HG03025 (cell line): ENCODE measurements around the gene CHD3.
"Not testable (repeated sequence)": the region's sequence is repeated elsewhere in the genome, so short reads cannot be mapped to it uniquely, and the experiment has no call there.

Experiments used
- ATAC-seq: cut with Tn5 transposase; IDR thresholded peaks from one replicate; pipeline ENCODE4 v1.9.1; 2021; ENCODE audit warnings: mild to moderate bottlenecking, moderate library complexity; ENCODE audit not compliant: unreplicated experiment, low FRiP score

Gene CHD3

GRCh38 chr17:7849751-7850504, 38.7 kb upstream of the CHD3 start:
- no peak for ATAC-seq

- no peak for ATAC-seq
Observed at GRCh38 chr17:7850701-7851437, 37.7 kb upstream of the CHD3 start.

GRCh38 chr17:7851438-7852261, 36.9 kb upstream of the CHD3 start:
- ATAC-seq: peak; percentile 44

- ATAC-seq: no peak
Observed at GRCh38 chr17:7852262-7852670, 36.3 kb upstream of the CHD3 start.

GRCh38 chr17:7852919-7853690, 35.5 kb upstream of the CHD3 start:
- no peak for ATAC-seq

- no peak for ATAC-seq
Observed at GRCh38 chr17:7853691-7854038, 34.9 kb upstream of the CHD3 start.

- ATAC-seq: no peak
Observed at GRCh38 chr17:7854078-7854777, 34.4 kb upstream of the CHD3 start.

- ATAC-seq: no peak
Observed at GRCh38 chr17:7854851-7855659, 33.5 kb upstream of the CHD3 start, which contains the start of gene TMEM88. Gene TMEM88 (plus strand): TSS chr17:7855066. CDS start chr17:7855075, 9 bp downstream.

GRCh38 chr17:7855660-7856010, 33.0 kb upstream of the CHD3 start:
- ATAC-seq: no peak

- ATAC-seq: no peak
Observed at GRCh38 chr17:7856011-7856810, 32.4 kb upstream of the CHD3 start.

GRCh38 chr17:7856811-7857712, 31.5 kb upstream of the CHD3 start, which contains the start of gene NAA38:
Gene NAA38 (minus strand): TSS chr17:7857559. CDS start chr17:7857463, 96 bp downstream.
- peak; percentile 74 for ATAC-seq

- peak; percentile 35 for ATAC-seq
Observed at GRCh38 chr17:7857713-7858521, 30.7 kb upstream of the CHD3 start, which contains the start of gene CYB5D1. Gene CYB5D1 (plus strand): TSS chr17:7858003. CDS start chr17:7858135, 132 bp downstream.

GRCh38 chr17:7858522-7858810, 30.1 kb upstream of the CHD3 start:
- no peak for ATAC-seq

- ATAC-seq: no peak
Observed at GRCh38 chr17:7859028-7859427, 29.6 kb upstream of the CHD3 start.

GRCh38 chr17:7862692-7863437, 25.7 kb upstream of the CHD3 start:
- ATAC-seq: no peak

- ATAC-seq: not testable (repeated sequence)
Observed at GRCh38 chr17:7864384-7864783, 24.2 kb upstream of the CHD3 start.
